GM19023 (cell line): ENCODE results near the gene SLC25A11.
"Not testable (repeated sequence)": the region's sequence is repeated elsewhere in the genome, so short reads cannot be mapped to it uniquely, and the experiment has no call there.

ENCODE experiments used
- ATAC-seq: cut with Tn5 transposase; IDR thresholded peaks from one replicate; pipeline ENCODE4 v1.9.1; 2021; ENCODE audit warnings: mild to moderate bottlenecking, moderate library complexity; ENCODE audit not compliant: unreplicated experiment

Gene SLC25A11

DNA sequence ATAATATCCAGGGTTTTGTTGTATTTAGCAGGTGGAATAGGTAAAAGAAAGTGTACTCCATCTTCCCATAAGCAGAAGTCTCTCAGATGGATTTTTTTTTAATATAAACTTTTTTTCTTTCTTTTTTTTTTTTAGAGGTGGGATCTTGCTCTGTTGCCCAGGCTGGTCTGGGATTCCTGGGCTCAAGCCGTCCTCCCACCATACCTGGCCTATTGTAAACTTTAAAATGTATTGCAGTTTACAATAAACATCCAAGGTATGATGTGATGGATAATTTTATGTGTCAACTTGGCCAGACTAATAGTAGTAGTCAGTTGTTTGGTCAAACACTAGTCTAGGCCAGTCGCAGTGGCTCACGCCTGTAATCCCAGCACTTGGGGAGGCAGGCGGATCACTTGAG lies 18.5 kb downstream of the SLC25A11 start:
- ATAC-seq, result no peak

DNA sequence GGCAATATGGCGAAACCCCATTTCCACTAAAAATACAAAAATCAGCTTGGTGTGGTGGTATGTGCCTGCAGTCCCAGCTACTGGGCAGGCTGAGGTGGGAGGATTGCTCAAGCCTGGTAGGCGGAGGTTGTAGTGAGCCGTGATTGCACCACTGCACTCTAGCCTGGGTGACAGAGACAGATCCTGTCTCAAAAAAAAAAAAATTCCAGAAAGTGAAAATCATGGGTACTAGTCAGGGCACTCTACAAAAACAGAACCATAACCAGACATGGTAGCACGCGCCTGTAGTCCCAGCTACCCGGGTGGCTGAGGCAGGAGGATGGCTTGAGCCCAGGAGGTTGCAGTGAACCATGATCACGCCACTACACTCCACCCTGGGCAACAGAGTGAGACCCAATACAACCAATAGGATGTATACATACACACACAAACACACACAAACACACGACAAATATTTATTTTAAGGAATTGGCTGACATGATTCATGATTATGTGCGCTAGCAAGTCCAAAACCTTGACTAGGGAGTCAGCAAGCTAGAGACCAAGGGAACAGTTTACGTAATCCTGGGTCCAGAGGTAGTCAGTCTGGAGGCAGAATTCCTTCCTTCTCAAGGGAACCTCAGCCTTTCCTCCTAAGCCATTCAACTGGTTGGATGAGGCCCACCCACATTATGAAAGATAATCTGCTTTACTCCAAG lies 19.3 kb downstream of the SLC25A11 start:
- ATAC-seq, result no peak

DNA sequence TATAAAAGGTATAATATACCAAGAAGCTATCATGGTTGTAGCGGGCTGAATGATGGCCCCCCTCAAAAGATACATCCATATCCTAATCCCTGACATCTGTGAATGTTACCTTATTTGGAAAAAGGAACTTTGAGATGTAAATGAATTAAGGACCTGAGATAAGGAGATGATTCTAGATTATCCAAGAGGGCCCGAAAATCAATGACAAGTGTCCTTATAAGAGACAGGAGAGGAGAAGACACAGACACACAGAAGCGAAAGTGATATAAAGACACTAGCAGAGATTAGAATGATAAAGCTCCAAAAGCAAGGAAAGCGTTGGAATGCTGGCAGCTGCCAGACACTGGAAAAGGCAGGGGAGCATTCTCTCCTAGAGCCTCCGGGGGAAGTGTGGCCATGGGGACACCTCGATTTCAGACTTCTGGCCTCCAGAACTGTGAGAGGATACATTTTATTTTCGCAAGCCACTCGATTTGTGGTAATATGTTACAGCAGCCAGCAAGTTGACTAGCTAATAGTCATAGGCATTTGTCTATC lies 20.3 kb downstream of the SLC25A11 start:
- no peak for ATAC-seq

DNA sequence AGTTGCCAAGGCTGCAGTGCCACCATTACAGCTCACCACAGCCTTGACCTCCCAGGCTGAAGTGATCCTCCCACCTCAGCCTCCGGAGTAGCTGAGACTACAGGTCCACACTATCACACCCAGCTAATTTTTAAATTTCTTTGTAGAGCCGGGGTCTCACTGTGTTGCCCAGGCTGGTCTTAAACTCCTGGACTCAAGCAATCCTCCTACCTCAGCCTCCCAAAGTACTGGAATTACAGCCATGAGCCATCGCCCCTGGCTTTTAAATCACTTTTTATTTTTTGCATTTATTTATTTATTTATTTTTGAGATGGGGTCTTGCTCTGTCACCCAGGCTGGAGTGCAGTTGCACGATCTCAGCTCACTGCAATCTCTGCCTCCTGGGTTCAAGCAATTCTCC lies 25.3 kb downstream of the SLC25A11 start:
- not testable (repeated sequence) for ATAC-seq

DNA sequence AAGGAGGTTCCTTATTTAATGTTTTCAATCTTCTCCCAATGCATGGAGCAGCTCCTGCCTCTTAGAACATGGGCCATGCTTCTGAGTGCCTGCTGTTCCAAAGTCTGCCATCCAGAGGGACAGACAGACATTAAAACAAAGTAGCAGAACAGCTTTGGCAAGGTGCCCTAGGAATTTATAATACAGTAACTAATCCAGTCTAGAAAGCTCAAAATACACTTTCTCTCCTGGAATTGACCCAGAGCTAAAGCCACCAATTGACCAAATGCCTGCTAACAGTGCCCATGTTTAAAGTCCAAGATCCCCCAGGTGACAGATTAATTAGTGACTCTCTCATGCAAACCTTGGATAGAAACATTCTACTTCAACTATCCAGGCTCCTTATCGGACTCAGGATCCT lies 25.9 kb downstream of the SLC25A11 start:
- no peak for ATAC-seq

DNA sequence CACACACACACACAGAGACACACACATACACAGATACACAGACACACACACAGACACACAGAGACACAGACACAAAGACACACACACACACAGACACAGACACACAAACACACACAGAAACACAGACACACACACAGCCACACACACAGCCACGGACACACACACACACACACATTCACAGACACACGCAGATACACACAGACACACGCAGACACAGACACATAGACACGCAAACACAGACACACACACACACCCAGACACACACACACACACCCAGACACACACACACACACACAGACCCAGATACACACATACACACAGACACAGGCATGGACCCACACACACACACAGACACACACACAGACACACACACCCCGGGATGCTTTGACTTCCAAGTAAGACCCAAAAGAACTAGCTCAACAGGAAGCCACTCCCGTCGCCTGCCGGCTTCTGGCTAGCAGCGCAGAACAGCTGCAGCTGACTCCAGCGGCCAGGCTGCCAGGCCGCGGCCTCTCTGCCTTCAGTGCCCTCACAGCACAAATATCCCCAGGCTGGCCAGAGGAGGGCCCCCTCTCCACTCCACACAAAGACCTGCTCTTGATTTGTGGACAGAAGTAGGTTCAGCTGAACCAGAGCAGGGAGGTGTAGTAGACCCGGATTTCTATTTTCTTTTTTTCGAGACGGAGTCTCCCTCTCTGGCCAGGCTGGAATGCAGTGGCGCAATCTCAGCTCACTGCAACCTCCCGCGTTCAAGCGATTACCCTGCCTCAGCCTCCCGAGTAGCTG lies 30.9 kb downstream of the SLC25A11 start:
- ATAC-seq, result no peak

DNA sequence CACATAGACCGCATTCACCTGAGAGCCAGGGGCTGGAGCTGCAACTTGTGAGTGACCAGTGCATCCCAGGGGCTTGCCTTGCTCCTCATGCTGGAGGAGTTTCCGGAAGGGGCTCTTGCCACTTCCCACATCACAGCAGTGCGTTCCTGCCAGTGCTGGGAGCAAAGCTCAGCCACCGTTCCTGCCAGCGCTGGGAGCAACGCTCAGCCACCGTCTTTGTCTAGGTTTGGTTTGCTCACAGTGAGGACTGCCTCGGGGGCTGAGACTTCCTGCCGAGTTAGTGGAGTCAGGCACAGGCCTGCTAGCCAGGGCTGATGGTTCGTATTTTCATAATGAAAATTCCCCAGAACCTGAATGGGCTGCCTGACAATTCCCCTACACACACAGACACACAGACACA lies 31.5 kb downstream of the SLC25A11 start:
- ATAC-seq, result no peak

DNA sequence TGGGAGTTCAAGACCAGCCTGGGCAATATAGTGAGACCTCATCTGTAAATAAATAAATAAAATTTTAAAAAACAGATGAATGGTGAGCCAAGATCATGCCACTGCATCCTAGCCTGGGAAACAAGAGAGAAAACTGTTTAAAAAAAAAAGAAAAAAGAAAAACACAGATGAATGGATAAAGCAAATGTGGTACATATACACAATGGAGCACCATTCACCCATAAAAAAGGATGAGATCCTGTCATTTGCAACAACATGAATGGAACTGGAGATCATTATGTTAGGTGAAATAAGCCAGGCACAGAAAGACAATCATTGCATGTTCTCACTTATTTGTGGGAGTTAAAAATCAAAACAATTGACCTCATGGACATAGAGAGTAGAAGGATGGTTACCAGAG lies 33.2 kb downstream of the SLC25A11 start:
- not testable (repeated sequence) for ATAC-seq

DNA sequence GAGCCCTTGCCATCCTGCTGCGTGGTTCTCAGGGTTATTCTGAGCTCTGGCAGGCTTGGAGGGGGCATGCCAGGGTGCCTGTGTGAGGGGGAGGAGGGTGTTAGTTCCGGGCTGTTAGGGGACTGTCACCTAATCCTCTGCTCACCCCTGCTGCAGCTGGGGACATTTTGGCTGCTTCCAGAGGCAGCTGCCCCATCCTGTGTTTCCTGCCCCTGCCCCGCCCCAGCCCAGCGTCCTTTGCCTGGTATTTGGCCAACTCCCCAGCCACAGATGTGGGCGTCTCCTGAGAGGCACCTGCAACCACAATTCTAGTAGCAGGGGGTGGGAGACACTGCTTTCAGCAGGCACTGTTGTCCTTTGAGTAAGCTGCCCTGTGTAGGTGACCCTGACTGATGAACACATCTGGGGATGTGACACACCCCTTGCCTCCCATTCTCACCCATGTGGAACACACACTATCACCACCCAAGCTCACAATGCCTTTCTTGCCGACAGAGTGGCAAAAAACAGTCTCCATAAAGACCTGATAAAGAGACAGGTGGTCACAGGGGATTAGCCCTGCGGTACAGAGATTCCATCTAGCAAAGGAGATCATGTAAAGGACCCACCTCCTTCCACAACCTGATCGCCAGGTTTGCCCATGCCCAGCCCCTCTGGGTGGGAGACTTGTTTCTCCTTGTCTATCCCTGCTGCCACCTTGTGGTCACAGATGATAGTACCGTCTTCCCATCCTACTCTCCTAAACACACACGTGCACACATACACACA lies 36.6 kb downstream of the SLC25A11 start, which contains the start of gene CHRNE:
CHRNE (minus strand) TSS at position 48 of the 768 bp plus-strand sequence; CDS start at position 13, 35 bp downstream.
- ATAC-seq, result no peak

DNA sequence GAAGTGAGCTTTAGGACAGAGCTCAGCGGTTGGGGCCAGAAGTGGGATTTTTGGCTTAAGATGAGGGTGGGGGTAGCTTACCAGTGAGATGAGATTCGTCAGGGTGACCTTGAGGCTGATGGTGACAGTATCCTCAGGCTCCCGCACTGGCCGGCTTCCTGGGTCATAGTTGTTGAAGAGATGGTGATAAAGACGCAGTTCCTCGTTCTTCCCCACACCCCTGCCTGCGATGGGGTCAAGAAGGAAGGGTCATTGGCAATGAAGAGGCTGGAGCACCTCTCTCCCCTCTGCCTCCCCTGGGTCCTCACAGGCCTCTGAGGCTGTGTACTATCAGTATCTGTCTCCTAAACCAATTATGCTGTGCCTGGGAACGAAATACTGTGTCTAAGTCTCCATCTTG lies 37.3 kb downstream of the SLC25A11 start:
- no peak for ATAC-seq

DNA sequence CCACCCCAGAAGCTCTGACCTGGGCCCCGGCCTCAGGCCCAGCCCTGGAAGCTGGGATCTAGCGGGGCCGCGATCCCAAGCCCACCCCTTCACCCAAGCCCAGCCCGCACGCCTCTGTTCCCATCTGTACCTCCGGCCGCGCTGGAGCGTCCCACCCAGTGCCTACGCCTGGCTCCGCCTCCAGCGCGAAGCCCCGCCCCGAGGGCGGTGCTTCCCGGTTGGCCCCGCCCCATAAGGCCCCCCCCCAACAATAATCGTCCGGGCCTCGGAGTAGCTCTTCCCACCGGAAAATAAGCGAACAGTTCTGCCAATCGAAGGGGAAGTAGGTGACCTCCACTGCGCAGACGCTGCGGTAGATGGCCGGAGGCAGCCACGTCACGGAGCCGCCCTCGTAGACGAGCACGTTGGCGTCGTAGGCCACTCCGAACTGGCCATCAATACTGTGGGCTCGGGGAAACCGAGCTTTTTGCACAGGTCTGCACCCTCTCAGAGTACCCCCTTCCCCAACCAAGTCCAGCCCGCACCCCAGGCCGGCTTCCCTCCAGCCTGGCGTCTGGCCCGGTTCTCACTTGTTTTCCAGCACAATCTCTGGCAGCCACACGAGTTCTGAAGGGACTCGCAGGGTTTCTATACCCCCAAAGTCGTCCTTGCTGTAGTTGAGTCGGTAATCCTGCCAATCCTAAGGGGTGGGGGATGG lies 38.0 kb downstream of the SLC25A11 start:
- ATAC-seq, result no peak

DNA sequence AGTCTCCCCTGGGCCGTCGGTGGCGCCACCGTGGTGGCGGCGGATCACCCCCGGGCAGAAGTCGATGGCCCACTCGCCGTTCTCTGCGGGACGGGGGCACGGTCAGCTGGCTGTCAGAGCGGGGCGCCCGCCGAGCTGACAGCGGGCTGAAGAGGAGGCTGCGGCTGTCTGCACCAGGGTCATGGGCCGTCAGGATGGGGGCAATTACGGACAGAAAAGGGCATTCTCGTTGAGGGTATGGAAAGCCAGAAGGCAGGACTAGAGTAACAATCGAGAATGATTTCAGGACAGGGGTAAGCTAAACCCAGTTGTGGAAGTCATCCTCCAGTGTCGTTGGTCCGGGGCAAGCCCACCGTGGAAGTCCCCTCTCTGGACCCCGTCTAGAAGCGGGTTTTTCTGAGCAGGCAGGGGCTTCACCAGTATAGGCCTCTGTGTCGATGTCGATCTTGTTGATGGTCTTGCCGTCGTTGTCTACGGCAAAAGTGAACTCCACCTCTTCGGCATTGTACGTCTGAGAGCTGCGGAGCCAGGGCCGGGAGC lies 38.7 kb downstream of the SLC25A11 start:
- no peak for ATAC-seq

DNA sequence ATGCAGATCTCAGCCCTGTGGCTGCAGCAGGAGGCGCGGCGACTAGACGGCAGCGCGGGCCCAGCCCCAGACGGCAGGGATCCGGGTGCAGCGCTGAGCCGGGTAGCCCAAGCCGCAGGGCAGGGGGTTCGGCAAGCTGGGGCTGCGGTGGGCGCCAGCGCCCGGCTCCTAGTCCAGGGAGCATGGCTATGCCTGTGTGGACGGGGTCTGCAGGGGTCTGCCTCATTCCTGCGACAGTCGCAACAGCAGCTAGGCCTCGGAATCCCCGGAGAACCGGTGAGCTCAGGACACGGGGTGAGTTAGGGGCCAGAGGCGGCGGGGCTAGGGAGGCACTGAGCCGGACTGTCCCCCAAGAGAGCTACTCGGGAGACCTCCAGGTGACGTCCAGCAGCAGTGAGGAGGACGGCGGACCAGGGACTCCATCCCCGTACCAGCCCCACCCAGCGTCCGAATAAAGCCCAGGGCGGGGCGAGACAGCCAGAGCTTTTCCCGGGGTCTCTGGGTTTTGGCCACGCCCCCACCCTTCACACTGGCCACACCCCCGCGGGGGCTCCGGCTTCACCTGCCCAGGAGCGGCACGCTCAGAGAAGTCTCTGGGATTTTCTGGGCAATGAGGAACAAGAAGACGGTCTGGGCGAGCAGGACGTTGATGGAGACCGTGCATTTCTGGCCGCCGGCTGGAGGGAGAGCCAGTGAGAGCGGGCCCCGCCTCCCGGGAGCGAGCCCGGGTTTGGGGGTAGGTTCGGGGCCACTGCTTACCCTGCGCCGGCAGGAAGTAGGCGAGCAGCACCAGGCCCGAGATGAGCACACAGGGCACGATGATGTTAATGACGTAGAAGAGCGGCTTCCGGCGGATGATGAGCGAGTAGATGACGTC lies 39.4 kb downstream of the SLC25A11 start:
- no peak for ATAC-seq

DNA sequence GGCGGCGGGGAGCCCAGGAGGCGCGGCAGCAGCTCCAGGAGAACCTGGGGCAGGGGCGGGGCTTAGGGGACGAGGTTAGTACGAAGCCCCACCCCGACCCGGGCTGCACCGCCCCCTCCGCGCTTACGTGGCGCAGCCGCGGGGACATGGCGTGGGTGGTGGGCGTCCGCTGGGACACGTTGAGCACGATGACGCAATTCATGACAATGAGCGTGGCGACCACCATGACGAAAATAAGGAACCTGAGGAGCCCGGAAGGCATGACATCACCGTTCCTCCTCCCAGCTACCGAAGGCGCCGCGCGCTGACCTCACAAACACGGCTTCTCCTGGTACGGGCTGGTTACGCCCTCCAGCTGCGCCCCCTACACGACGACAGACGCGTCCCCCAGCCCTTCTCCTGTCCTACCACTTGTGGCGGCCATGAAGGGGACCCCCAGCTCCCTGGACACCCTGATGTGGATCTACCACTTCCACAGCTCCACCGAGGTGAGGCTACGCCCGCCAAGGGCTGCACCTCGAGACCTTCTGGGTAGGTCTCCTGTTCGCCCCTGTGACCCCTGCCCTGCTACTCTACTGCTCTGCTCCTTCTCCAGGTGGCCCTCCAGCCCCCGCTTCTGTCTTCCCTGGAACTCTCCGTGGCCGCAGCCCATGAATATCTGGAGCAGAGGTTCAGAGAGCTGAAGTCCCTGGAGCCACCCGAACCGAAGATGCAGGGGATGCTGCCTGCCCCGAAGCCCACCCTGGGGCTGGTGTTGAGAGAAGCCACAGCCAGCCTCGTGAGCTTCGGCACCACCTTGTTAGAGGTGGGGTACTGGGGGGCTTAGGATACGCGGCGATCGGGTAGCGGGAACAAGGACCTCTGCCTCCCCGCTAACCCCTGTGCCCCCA lies 40.3 kb downstream of the SLC25A11 start, which contains the start of gene C17orf107:
C17orf107 (plus strand) TSS at position 196 of the 890 bp plus-strand sequence; CDS start at position 423, 227 bp downstream.
- no peak for ATAC-seq

DNA sequence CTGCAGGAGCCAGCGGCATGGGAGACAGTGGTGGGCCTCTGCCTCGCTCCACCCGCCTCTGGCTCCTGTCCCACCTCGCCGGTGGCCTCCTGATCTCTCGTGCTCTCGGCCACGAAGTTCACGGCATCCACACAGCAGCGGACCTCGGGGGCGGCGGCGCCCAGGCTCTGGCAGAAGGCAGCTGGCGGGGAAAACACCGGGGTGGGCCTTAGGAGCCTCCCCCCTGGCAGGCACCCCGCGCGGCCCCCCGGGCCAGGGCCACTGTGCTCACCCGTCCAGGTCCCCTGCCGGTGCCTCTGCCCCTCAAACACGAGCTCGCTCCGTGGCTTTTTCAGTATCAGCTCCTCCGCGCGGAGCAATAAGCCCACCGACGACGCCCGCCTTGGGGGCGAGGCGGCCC lies 40.9 kb downstream of the SLC25A11 start:
- no peak for ATAC-seq

DNA sequence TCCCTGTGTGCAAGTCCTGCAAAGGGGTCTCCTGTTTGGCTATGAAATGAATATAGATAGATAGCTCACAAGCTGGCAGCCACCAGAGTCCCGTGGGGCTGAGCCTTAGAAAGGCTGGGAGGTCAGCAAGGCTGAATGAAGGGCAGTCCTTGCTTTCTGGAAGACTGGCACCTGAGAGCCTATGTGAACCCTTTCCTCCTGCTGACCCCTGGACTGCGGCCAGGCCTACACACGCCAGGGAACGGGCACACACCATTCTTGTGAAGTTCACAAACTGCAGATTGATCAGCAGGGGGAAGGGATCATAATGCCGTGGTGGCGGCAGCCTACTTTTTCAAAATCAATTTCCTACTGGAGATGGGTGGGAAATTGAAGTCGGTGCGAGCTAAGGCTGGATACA lies 41.5 kb downstream of the SLC25A11 start:
- no peak for ATAC-seq

DNA sequence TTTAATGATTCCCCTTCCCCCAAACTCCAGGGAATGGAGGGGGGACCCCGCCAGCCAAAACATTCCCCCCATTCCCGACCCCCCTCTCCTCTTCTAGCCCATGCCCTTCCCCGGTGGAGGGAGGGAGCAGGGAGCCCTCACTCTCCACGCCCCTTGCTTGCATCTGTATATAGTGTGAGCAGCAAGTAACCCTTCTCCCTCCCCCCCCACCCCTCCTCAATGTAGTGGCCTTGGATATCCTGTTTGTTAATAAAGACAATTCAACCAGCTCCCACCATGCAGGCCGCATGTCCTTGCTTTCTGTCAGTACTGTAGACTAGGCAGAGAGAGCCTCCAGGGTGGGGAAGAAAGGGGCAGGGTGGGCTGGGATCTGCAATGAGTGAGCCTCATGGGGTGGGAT lies 42.1 kb downstream of the SLC25A11 start:
- no peak for ATAC-seq

DNA sequence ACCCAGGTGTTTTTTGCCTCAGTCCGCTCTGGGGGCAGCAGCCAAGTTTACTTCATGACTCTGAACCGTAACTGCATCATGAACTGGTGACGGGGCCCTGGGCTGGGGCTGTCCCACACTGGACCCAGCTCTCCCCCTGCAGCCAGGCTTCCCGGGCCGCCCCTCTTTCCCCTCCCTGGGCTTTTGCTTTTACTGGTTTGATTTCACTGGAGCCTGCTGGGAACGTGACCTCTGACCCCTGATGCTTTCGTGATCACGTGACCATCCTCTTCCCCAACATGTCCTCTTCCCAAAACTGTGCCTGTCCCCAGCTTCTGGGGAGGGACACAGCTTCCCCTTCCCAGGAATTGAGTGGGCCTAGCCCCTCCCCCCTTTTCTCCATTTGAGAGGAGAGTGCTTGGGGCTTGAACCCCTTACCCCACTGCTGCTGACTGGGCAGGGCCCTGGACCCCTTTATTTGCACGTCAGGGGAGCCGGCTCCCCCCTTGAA lies 42.6 kb downstream of the SLC25A11 start:
- no peak for ATAC-seq
